CD4-positive, alpha-beta T cell (primary cell): ENCODE measurements around the gene ASTN1. TPM values are rescaled to one million over a fixed set of nuclear protein-coding genes. Genes with fewer than 3 reads are reported as not detected.

Source experiments
- ATAC-seq: fragments of 200-7000 bp; cut with Tn5 transposase; one replicate; pipeline ENCODE4 v1.10.0; 2022; ENCODE audit warnings: mild to moderate bottlenecking; ENCODE audit not compliant: poor library complexity
- CTCF ChIA-PET: fragments of 350-600 bp; sonication (Branson Sonifier 250); formaldehyde crosslinking; loops from one replicate; lab custom pipeline; 2021; ENCODE audit warnings: antibody characterized with exemption, inconsistent platforms; lab: Charles Lee
- POLR2A ChIA-PET: fragments of 350-600 bp; sonication (Branson Sonifier 250); formaldehyde crosslinking; loops from one replicate; lab custom pipeline; 2021; ENCODE audit warnings: antibody characterized with exemption, inconsistent platforms; lab: Charles Lee
- DNase-seq, 14 experiments: peaks; one replicate each; pipeline ENCODE4 v3.0.0-alpha.2; 2013 to 2020; ENCODE audit warnings: mixed read lengths in 2 of 14
- H3K27ac ChIP-seq, 2 donors: one replicate each; pipeline versions ENCODE4 v1.5.1 to v1.7.0; 2013; ENCODE audit warnings: low read length in 2 of 2, low read depth in 1 of 2, mild to moderate bottlenecking in 1 of 2
- H3K27me3 ChIP-seq, 2 experiments: 1 replicate in 1 of 2; 2 replicates in 1 of 2; pipeline versions ENCODE4 v1.6.1 to v1.7.0; 2013; ENCODE audit warnings: low read length in 2 of 2, control low read depth in 1 of 2, mild to moderate bottlenecking in 1 of 2, moderate library complexity in 1 of 2; ENCODE audit not compliant: insufficient read depth in 2 of 2, control insufficient read depth in 1 of 2
- H3K36me3 ChIP-seq: one replicate; pipeline ENCODE4 v1.6.1; 2013; ENCODE audit warnings: low read length, control low read depth; ENCODE audit not compliant: insufficient read depth
- H3K4me1 ChIP-seq: one replicate; pipeline ENCODE4 v1.6.1; 2013; ENCODE audit warnings: low read length, control low read depth; ENCODE audit not compliant: insufficient read depth
- H3K4me3 ChIP-seq: one replicate; pipeline ENCODE4 v1.5.1; 2013; ENCODE audit warnings: mild to moderate bottlenecking, low read length, moderate library complexity
- H3K9me3 ChIP-seq, 2 experiments: 1 replicate in 1 of 2; 2 replicates in 1 of 2; pipeline versions ENCODE4 v1.6.1 to v1.7.0; 2013; ENCODE audit warnings: low read length in 2 of 2, mild to moderate bottlenecking in 2 of 2, control low read depth in 1 of 2, moderate library complexity in 1 of 2; ENCODE audit not compliant: control insufficient read depth in 1 of 2, insufficient read depth in 1 of 2
- H3K27ac Mint-ChIP-seq: one replicate; pipeline ENCODE4 v1.8.0; 2020; ENCODE audit warnings: mixed read lengths
- H3K27me3 Mint-ChIP-seq: one replicate; pipeline ENCODE4 v1.8.0; 2021; ENCODE audit warnings: mixed read lengths
- H3K36me3 Mint-ChIP-seq: one replicate; pipeline ENCODE4 v1.8.0; 2021; ENCODE audit warnings: low read depth, mixed read lengths
- H3K4me1 Mint-ChIP-seq: one replicate; pipeline ENCODE4 v1.8.0; 2021; ENCODE audit warnings: low read depth, mixed read lengths
- H3K4me3 Mint-ChIP-seq: one replicate; pipeline ENCODE4 v1.8.0; 2020; ENCODE audit warnings: mild to moderate bottlenecking, mixed read lengths
- H3K9me3 Mint-ChIP-seq: one replicate; pipeline ENCODE4 v1.8.0; 2020; ENCODE audit warnings: mixed read lengths
- intact Hi-C, 2 experiments: fragments of 100-400 bp; cut with DNase I in 1 of 2; cut with micrococcal nuclease in 1 of 2; formaldehyde crosslinking; loops; one replicate each; pipeline versions ENCODE4 v1.15.1 to v1.9.0; 2023 to 2025; cut with DNase I, micrococcal nuclease
- total RNA-seq, 174 experiments: library from RNA in 2 of 174; stranded (reverse) in 2 of 174; gene quantifications; one replicate each; pipeline ENCODE4 v1.2.3 and lab custom pipeline; 2021 to 2026
- TF ChIP-seq, protein P1 (sequence below): fragments of 200-600 bp; IDR thresholded peaks from one replicate; pipeline ENCODE4 v1.8.0; 2022; ENCODE audit warnings: antibody characterized with exemption, mild to moderate bottlenecking

The ASTN1 gene
- total RNA-seq, 2 experiments from 2014 or later, result not detected

DNA sequence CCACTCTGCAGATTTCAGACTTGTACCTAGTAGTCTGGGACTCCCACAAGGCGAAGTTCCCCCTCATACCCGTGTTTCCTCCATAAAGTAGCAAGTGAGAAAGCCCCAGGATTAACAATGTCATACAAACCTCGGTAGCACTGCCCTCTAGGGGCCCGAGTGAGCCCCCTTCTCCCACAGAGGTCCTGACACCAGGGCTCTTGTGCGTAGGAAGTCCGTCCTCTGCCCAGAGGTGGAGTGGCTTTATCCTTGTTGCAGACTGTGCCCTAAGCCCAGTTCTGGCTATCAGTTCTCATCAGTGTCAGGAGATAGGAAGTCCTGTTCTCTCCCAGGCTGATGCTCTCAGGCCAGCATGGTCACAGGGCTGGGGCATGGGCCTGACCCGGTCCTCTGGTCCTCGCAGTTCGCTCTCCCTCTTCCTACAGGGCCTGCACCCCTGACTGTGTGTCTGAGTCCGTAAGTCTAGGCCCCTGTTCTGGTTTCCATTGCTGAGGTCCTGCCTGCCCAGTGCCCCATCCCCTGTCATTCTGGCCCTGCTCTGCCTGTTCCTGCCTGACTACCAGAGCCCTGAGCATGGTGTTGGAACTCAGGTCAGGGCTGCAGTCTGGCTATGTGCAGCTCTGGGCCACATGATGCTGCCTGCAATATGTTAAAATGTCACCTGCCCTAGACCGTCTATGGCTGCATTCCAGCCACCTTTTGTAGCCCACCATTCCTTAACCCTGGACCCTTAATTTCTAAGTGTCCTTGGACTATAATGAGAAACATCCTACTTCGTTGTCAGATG lies 285.6 kb downstream of the ASTN1 start:
- ATAC-seq, result no peak
- DNase-seq, result no peak
- Histone ChIP-seq H3K27me3 (peaks cover 0 to 7% of the 10 kb centered on the region in 2 experiments), H3K4me1 (no peaks in the 10 kb centered on the region), H3K36me3 (no peaks in the 10 kb centered on the region), H3K27ac (no peak overlapping the region), H3K4me3 (no peak overlapping the region), H3K9me3 (peaks cover 0 to 11% of the 10 kb centered on the region in 2 experiments)
- no peak overlapping the region for H3K27ac Mint-ChIP-seq
- POLR2A ChIA-PET, result no interaction called here
- TF ChIP-seq, protein P1, sequence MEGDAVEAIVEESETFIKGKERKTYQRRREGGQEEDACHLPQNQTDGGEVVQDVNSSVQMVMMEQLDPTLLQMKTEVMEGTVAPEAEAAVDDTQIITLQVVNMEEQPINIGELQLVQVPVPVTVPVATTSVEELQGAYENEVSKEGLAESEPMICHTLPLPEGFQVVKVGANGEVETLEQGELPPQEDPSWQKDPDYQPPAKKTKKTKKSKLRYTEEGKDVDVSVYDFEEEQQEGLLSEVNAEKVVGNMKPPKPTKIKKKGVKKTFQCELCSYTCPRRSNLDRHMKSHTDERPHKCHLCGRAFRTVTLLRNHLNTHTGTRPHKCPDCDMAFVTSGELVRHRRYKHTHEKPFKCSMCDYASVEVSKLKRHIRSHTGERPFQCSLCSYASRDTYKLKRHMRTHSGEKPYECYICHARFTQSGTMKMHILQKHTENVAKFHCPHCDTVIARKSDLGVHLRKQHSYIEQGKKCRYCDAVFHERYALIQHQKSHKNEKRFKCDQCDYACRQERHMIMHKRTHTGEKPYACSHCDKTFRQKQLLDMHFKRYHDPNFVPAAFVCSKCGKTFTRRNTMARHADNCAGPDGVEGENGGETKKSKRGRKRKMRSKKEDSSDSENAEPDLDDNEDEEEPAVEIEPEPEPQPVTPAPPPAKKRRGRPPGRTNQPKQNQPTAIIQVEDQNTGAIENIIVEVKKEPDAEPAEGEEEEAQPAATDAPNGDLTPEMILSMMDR, result no peak
- H3K36me3 Mint-ChIP-seq, result no peaks in the 10 kb centered on the region
- intact Hi-C loops, result no loop called here
- H3K9me3 Mint-ChIP-seq, result no peaks in the 10 kb centered on the region
- H3K27me3 Mint-ChIP-seq, result no peaks in the 10 kb centered on the region
- CTCF ChIA-PET, result no interaction called here
- H3K4me1 Mint-ChIP-seq, result no peaks in the 10 kb centered on the region
- H3K4me3 Mint-ChIP-seq, result no peak overlapping the region

GRCh38 chr1:176877557-176877956 lies 287.0 kb downstream of the ASTN1 start:
- H3K27me3 ChIP-seq, result peaks cover 0 to 7% of the 10 kb centered on the region in 2 experiments
- Mint-ChIP-seq H3K4me3 (no peak overlapping the region), H3K36me3 (no peaks in the 10 kb centered on the region), H3K27ac (no peak overlapping the region), H3K27me3 (no peaks in the 10 kb centered on the region), H3K4me1 (no peaks in the 10 kb centered on the region), H3K9me3 (no peaks in the 10 kb centered on the region)
- no peak for ATAC-seq
- H3K4me1 ChIP-seq, result no peaks in the 10 kb centered on the region
- no peak for DNase-seq
- H3K4me3 ChIP-seq, result no peak overlapping the region
- TF ChIP-seq, protein P1, result no peak
- CTCF ChIA-PET, result no interaction called here
- POLR2A ChIA-PET, result interaction anchor here (0.6 kb wide), 1 partner anchor 10 kb away, joined by 3 read pairs; no protein-coding TSS in a partner anchor
- intact Hi-C loops, result no loop called here
- no peak overlapping the region for H3K27ac ChIP-seq
- H3K9me3 ChIP-seq, result peaks cover 0 to 6% of the 10 kb centered on the region in 2 experiments
- H3K36me3 ChIP-seq, result no peaks in the 10 kb centered on the region

- Mint-ChIP-seq H3K36me3 (no peaks in the 10 kb centered on the region), H3K9me3 (no peaks in the 10 kb centered on the region), H3K4me1 (no peaks in the 10 kb centered on the region), H3K27me3 (no peaks in the 10 kb centered on the region), H3K4me3 (no peak overlapping the region), H3K27ac (no peak overlapping the region)
- Histone ChIP-seq H3K27me3 (peaks cover 0 to 7% of the 10 kb centered on the region in 2 experiments), H3K4me1 (no peaks in the 10 kb centered on the region), H3K4me3 (no peak overlapping the region), H3K27ac (no peak overlapping the region), H3K36me3 (no peaks in the 10 kb centered on the region), H3K9me3 (peaks cover 0 to 6% of the 10 kb centered on the region in 2 experiments)
- POLR2A ChIA-PET, result interaction anchor here (0.6 kb wide), 1 partner anchor 9 kb away, joined by 3 read pairs; no protein-coding TSS in a partner anchor
- DNase-seq, result no peak
- no peak for ATAC-seq
- intact Hi-C loops, result no loop called here
- TF ChIP-seq, protein P1, result no peak
- CTCF ChIA-PET, result no interaction called here
These were observed 287.5 kb downstream of the ASTN1 start for GRCh38 chr1:176876966-176877515.
